HepG2 (cell line): ENCODE results near the gene AK3.

Experiments used
- HOXA7 ChIP-seq: sonication (generic); formaldehyde crosslinking; IDR thresholded peaks from 2 replicates; pipeline ENCODE4 v1.8.1; 2022; ENCODE audit warnings: mild to moderate bottlenecking, missing genetic modification reagents, moderate library complexity
- JARID2 ChIP-seq: sonication (generic); formaldehyde crosslinking; IDR thresholded peaks from 2 replicates; pipeline ENCODE4 v1.8.1; 2023; ENCODE audit warnings: missing genetic modification reagents, inconsistent platforms; ENCODE audit not compliant: insufficient replicate concordance
- NFIC ChIP-seq: IDR thresholded peaks from 2 replicates; pipeline ENCODE4 v1.6.1; 2012; ENCODE audit warnings: mild to moderate bottlenecking, low read length, inconsistent platforms
- RCOR2 ChIP-seq: IDR thresholded peaks from 2 replicates; pipeline ENCODE4 v1.6.1; 2016; ENCODE audit warnings: missing biosample characterization, missing genetic modification reagents
- SIN3B ChIP-seq: fragments of 150-350 bp; IDR thresholded peaks from 2 replicates; pipeline ENCODE4 v1.6.1; 2014; ENCODE audit warnings: low read length
- SP1 ChIP-seq, 2 experiments: fragments of 450-650 bp in 1 of 2; sonication (generic) in 1 of 2; formaldehyde crosslinking in 1 of 2; IDR thresholded peaks; 2 replicates each; pipeline versions ENCODE4 v1.4.0 to v1.6.1; 2016 to 2020; ENCODE audit warnings: missing genetic modification reagents in 1 of 2
- ZNF564 ChIP-seq: sonication (generic); formaldehyde crosslinking; IDR thresholded peaks from 2 replicates; pipeline ENCODE4 v1.8.1; 2023; ENCODE audit warnings: mild to moderate bottlenecking, missing genetic modification reagents
- ZNF672 ChIP-seq: sonication (generic); formaldehyde crosslinking; IDR thresholded peaks from 2 replicates; pipeline ENCODE4 v1.8.1; 2022; ENCODE audit warnings: missing genetic modification reagents
- ZNF777 ChIP-seq: sonication (generic); formaldehyde crosslinking; IDR thresholded peaks from 2 replicates; pipeline ENCODE4 v1.4.0; 2020; ENCODE audit warnings: missing genetic modification reagents
- TF ChIP-seq, protein P1 (sequence below), 2 experiments: sonication (generic) in 1 of 2; formaldehyde crosslinking in 1 of 2; IDR thresholded peaks; 2 replicates each; pipeline versions ENCODE4 v1.4.0 to v1.6.1; 2018 to 2020; ENCODE audit warnings: missing genetic modification reagents in 2 of 2, borderline replicate concordance in 1 of 2, low read depth in 1 of 2, mild to moderate bottlenecking in 1 of 2, missing biosample characterization in 1 of 2
- TF ChIP-seq, protein P2 (sequence below): sonication (generic); formaldehyde crosslinking; IDR thresholded peaks from 2 replicates; pipeline ENCODE4 v1.5.0; 2020; ENCODE audit warnings: mild to moderate bottlenecking, missing genetic modification reagents, moderate library complexity
- TF ChIP-seq, protein P3 (sequence below): sonication (generic); formaldehyde crosslinking; IDR thresholded peaks from 2 replicates; pipeline ENCODE4 v1.5.1; 2020; ENCODE audit warnings: mild to moderate bottlenecking, missing genetic modification reagents, moderate library complexity

DNA sequence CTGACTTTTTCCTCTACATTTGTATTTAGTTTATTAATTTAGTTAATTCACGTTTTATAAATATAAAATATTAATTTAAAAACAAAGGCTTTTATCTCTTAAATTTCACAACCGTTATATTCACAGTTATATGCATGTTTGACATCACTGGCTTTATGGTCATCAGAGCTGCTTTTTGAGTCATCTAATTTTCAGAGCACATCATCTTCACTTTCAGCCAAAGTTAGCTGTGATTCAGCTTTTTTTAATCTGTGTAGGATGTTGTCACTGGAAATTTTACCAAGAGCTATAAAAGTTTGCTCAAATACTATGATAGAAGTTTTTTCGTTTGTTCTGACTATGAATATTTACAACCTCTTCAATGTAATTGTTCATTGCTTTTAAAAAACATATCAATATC lies 49.2 kb downstream of the AK3 start:
- no peak for TF ChIP-seq HOXA7 (CRISPR knock-in tag)
- TF ChIP-seq ZNF672 = no peak
- no peak for TF ChIP-seq NFIC
- no peak for TF ChIP-seq RCOR2 (CRISPR knock-in tag)
- TF ChIP-seq, protein P1, sequence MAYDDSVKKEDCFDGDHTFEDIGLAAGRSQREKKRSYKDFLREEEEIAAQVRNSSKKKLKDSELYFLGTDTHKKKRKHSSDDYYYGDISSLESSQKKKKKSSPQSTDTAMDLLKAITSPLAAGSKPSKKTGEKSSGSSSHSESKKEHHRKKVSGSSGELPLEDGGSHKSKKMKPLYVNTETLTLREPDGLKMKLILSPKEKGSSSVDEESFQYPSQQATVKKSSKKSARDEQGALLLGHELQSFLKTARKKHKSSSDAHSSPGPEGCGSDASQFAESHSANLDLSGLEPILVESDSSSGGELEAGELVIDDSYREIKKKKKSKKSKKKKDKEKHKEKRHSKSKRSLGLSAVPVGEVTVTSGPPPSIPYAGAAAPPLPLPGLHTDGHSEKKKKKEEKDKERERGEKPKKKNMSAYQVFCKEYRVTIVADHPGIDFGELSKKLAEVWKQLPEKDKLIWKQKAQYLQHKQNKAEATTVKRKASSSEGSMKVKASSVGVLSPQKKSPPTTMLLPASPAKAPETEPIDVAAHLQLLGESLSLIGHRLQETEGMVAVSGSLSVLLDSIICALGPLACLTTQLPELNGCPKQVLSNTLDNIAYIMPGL (CRISPR knock-in tag; IDR thresholded peaks at IDR 0.05; ENCODE audit: borderline replicate concordance in 1 of 2, low read depth in 1 of 2) = no peak
- no peak for TF ChIP-seq SIN3B
- TF ChIP-seq ZNF777 = no peak
- TF ChIP-seq JARID2 (CRISPR knock-in tag) = no peak
- TF ChIP-seq ZNF564 (CRISPR knock-in tag) = no peak
- no peak for TF ChIP-seq SP1 (IDR thresholded peaks at IDR 0.05)
- no peak for TF ChIP-seq SP1 (CRISPR knock-in tag; IDR thresholded peaks at IDR 0.05)
- TF ChIP-seq, protein P2, sequence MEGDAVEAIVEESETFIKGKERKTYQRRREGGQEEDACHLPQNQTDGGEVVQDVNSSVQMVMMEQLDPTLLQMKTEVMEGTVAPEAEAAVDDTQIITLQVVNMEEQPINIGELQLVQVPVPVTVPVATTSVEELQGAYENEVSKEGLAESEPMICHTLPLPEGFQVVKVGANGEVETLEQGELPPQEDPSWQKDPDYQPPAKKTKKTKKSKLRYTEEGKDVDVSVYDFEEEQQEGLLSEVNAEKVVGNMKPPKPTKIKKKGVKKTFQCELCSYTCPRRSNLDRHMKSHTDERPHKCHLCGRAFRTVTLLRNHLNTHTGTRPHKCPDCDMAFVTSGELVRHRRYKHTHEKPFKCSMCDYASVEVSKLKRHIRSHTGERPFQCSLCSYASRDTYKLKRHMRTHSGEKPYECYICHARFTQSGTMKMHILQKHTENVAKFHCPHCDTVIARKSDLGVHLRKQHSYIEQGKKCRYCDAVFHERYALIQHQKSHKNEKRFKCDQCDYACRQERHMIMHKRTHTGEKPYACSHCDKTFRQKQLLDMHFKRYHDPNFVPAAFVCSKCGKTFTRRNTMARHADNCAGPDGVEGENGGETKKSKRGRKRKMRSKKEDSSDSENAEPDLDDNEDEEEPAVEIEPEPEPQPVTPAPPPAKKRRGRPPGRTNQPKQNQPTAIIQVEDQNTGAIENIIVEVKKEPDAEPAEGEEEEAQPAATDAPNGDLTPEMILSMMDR (CRISPR knock-in tag) = no peak
- TF ChIP-seq, protein P3, sequence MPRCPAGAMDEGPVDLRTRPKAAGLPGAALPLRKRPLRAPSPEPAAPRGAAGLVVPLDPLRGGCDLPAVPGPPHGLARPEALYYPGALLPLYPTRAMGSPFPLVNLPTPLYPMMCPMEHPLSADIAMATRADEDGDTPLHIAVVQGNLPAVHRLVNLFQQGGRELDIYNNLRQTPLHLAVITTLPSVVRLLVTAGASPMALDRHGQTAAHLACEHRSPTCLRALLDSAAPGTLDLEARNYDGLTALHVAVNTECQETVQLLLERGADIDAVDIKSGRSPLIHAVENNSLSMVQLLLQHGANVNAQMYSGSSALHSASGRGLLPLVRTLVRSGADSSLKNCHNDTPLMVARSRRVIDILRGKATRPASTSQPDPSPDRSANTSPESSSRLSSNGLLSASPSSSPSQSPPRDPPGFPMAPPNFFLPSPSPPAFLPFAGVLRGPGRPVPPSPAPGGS (CRISPR knock-in tag) = no peak
